Right renal pelvis (tissue), 4 donors: ENCODE measurements around the gene ENC1. TPM values are rescaled to one million over a fixed set of nuclear protein-coding genes. Genes with fewer than 3 reads are reported as not detected.

Source experiments
- DNase-seq, 4 donors: peaks; one replicate each; pipeline ENCODE4 v3.0.0-alpha.2; 2013; ENCODE audit warnings: low read depth in 4 of 4, low spot score in 3 of 4, missing footprints in 1 of 4
- polyA plus RNA-seq, 4 donors: library from polyadenylated mRNA; unstranded; fragments of 120-200 nt; gene quantifications; one replicate each; pipeline ENCODE4 v1.2.1, GENCODE V29; 2013; ENCODE audit not compliant: insufficient read length in 4 of 4

ENC1 gene
- polyA plus RNA-seq, 4 donors = 57.3 to 75.8 (median 69.7) TPM

DNA sequence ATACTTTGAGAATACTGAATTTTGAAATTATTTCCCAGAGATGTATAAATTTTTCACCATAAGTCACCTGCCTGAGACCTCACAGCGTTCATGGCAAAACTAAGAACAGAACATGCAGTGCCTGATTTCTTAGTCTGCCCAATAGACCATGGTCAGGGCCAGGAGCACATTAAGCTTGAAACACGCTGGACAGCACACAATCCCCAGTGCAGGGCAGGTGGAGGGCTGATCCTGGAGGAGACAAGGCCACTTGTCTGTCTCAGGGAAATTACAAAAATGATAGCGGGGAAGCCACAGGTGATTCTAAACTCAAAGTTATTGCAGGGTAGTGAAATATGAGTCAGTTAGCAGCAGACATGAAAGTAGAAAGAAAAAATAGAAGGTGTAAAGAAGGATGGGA, 18.6 kb upstream of the ENC1 start:
- no peak for DNase-seq

GRCh38 chr5:74657165-74657564, 16.6 kb upstream of the ENC1 start:
- DNase-seq = no peak

GRCh38 chr5:74655716-74656115, 15.2 kb upstream of the ENC1 start:
- no peak for DNase-seq

DNA sequence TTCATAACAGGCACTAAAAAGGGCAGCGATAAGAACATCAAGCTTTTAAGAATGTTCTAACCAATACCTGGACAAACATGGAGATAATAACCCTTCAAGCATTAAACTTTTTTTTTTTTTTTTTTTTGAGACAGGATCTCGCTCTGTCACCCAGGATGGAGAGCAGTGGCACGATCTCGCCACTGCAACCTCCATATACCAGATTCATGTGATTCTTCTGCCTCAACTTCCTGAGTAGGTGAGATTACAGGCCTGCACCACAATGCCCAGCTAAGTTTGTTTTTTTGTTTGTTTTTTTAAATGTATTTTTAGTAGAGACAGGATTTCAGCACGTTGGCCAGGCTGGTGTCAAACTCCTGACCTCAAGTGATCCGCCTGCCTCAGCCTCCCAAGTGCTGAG, 14.7 kb upstream of the ENC1 start:
- DNase-seq = no peak

- DNase-seq = no peak
Observed at GRCh38 chr5:74653991-74654390, 13.5 kb upstream of the ENC1 start.

GRCh38 chr5:74652576-74652975, 12.0 kb upstream of the ENC1 start:
- no peak for DNase-seq

- no peak for DNase-seq
Observed at GRCh38 chr5:74651710-74652109, 11.2 kb upstream of the ENC1 start.

GRCh38 chr5:74649421-74649973, 9.0 kb upstream of the ENC1 start:
- DNase-seq = no peak

DNA sequence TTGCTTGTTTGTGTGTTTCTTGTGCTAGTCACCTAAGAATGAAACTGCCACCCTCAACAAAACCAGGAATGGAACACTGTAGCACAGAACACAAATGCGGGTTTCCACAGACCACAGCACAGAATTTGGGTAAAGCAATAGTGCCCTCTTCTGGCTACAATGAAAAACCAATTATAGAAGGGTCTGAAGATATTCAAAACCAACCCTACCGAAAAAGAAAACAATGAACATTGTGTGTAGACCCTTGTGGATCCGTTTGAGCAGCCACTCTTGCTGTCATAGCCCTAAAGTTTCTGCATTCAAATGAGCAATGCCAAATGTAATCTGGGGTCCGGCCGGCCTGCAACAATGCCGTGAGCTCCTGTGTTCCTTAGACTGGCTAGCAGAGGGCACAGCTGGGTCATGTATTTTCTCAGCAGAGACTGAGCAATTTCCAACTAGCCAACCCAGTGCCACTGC, 8.3 kb upstream of the ENC1 start:
- DNase-seq = peak in 2 of 4 donors; percentile 53 to 62

DNA sequence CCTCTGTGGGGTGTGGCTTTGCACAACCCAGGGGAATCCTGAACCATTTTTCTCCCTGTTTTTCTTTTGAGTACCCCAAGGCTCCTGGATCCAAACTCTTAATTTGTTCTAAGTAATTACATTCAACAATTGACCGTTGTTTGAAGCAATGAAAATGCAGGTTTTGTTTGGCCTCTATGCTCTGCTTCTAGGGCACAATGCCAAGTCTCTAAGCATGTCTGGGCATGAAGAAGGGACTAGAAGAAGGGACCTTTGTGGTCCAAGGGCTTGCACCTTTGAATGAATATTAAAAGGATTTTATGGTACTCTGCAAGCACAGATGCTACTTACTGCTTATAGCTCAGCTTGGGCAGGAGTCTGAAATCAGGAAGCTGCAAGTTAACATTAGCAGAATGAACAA, 6.6 kb upstream of the ENC1 start:
- DNase-seq = no peak

- DNase-seq = no peak
Observed at GRCh38 chr5:74643111-74643562, 2.6 kb upstream of the ENC1 start.

DNA sequence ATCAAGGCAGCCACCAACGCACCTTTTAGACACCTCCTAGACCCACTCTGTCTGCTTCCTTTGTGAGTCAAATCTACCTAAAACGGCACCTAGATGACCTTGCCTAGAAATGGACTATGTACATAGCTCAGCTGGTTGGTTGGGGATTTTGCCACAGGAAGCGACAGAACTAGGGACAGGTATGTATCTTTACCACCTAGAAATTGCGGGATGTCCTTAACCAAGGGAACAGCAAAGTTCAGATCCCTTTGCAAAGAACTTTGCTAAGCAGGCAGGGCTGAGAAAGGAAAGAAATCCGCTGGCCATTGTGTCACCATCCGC, 2.0 kb upstream of the ENC1 start:
- DNase-seq = no peak

GRCh38 chr5:74641735-74642542, 1.4 kb upstream of the ENC1 start:
- DNase-seq = peak; percentile 62 to 74 (median 68)

- peak; percentile 60 to 77 (median 70) for DNase-seq
Observed at GRCh38 chr5:74640954-74641734, 616 bp upstream of the ENC1 start.

DNA sequence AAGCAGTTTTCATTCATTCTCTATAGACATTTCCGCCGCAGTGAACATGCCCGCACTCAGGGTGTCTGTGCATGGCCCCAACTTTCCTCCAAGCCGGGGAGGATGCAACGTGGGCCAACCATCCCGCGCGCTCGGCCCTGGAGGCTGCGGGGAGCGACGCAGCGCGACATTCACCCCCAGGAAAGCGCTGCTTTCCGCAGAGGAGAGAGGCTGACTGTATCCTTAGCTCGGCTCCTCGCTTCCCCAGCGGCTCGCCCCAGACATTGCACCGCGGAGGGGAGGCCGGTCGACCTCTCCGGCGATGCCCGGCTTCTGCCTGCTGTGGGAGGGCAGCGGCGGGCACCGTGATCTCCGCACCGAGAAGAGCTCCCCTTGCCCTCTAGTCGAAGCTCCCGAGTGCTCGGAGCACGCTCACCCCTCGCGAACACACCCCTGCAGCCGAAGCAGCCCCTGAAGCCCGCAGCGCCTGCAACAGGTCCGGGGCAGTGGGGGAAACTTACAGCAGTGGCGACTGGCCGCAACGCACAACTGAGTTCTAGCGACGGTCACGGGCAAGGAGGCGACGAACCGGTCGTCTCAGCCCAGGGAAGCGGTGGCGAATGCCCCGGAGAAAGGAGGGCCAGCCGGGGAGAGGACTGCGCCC, 600 bp downstream of the ENC1 start:
- DNase-seq = no peak

DNA sequence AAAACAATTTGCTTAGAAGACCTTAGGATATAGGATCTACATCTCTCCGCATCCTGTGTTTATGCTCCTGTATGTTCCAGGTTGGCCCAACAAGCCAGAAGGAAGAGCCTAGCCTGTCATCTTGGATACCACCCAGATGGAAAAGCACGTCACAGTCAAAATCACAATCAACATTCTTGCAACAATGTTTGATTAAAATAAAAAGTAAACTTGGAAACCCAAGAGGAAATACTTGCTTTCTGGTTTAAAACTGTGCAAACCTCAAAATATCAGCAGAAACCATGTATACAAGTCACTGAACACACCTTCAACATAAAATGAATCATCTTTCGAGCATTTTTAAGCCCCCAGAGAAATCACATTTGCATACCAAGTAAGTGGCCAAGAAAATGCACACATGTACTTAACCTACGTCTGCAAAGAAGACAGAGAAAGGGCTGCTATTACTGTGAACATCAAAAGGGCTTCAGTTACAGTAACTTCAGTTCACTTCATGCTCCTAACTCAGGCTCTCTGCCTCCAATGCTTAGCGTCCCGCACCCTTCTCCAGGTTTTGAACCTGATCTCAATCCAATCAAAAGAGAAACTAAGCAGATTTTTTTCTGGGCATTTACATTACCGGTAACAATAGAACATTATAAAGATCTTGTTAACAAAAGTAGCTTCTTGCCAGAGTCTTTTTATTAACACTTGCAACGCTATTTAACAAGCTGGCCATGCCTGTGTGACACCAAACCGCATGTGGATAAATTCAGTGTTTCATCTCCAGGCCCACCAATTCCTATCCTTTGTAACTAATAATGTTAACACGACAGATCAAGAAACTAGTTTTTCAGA, 1.3 kb downstream of the ENC1 start:
- no peak for DNase-seq

GRCh38 chr5:74638544-74638969, 2.0 kb downstream of the ENC1 start:
- DNase-seq = no peak

DNA sequence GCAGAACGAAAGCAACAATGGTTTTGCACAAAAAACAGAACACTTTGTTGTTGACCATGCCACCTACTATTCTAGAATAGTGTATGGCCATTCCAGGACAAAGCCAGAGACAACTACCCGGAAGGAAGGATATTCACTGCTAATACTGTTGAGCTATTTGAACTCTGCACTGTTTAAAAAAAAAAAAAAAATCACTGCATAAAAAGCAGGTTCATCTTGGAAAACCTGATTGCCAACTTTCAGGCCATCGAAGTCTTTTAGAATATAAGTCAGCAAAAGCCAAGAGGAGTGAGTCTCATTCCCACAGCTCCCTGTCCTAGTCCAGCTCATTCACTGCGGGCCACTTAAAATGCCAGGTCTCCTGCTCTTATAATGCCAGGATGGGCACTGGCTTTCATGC, 4.0 kb downstream of the ENC1 start:
- DNase-seq = no peak

DNA sequence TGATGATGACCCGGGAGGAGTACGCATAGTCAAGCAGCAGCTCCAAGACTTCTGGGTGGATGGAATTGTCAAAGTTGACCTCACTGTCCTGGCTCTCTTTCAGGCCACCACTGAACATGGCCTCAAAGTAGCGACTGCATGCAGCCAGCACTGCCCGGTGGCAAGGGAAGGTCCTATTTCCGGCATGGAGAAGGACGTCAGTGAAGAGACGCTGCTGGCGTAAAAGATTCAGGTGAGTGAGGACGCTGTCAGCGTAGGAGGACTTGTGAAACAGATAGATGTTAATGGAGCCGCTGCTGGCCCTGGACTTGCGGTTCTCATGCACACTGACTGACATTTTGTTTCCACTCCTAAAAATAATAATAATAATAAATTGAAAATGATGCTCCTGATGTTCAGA, 4.4 kb downstream of the ENC1 start:
- no peak for DNase-seq

GRCh38 chr5:74634611-74635286, 5.8 kb downstream of the ENC1 start:
- DNase-seq = no peak
